HG03439 (cell line): Measurements from ENCODE around the gene GPR22.

Experiments
- ATAC-seq: cut with Tn5 transposase; IDR thresholded peaks from one replicate; pipeline ENCODE4 v1.9.1; 2021; ENCODE audit warnings: mild to moderate bottlenecking, moderate library complexity; ENCODE audit not compliant: unreplicated experiment

The GPR22 gene

GRCh38 chr7:107474104-107474521 is 4.3 kb downstream of the GPR22 start:
- ATAC-seq: no peak

- no peak for ATAC-seq
Observed at GRCh38 chr7:107479303-107479702, 9.4 kb downstream of the GPR22 start.

GRCh38 chr7:107480932-107481331 is 11.1 kb downstream of the GPR22 start:
- no peak for ATAC-seq

GRCh38 chr7:107482571-107482970 is 12.7 kb downstream of the GPR22 start:
- ATAC-seq: no peak

GRCh38 chr7:107486041-107486440 is 16.2 kb downstream of the GPR22 start:
- no peak for ATAC-seq

GRCh38 chr7:107492875-107493274 is 23.0 kb downstream of the GPR22 start:
- ATAC-seq: no peak

GRCh38 chr7:107494315-107494751 is 24.5 kb downstream of the GPR22 start:
- ATAC-seq: no peak

GRCh38 chr7:107494884-107495283 is 25.0 kb downstream of the GPR22 start:
- no peak for ATAC-seq

- no peak for ATAC-seq
Observed at GRCh38 chr7:107495516-107495915, 25.7 kb downstream of the GPR22 start.

GRCh38 chr7:107499731-107500130 is 29.9 kb downstream of the GPR22 start:
- ATAC-seq: no peak

GRCh38 chr7:107501593-107501992 is 31.7 kb downstream of the GPR22 start:
- no peak for ATAC-seq

GRCh38 chr7:107502154-107502553 is 32.3 kb downstream of the GPR22 start:
- no peak for ATAC-seq

- no peak for ATAC-seq
Observed at GRCh38 chr7:107502797-107503196, 32.9 kb downstream of the GPR22 start.

GRCh38 chr7:107503687-107504086 is 33.8 kb downstream of the GPR22 start:
- ATAC-seq: no peak

GRCh38 chr7:107505362-107505761 is 35.5 kb downstream of the GPR22 start:
- no peak for ATAC-seq

- no peak for ATAC-seq
Observed at GRCh38 chr7:107505997-107506673, 36.3 kb downstream of the GPR22 start.

GRCh38 chr7:107506674-107507339 is 37.0 kb downstream of the GPR22 start:
- no peak for ATAC-seq
